Measurements from ENCODE around the gene EIF4A3.
A peak's percentile ranks its signal among the peaks of the same experiment; 100 is the strongest.
"Not testable (repeated sequence)": the region's sequence is repeated elsewhere in the genome, so short reads cannot be mapped to it uniquely, and the experiment has no call there.

EIF4A3 gene

DNA sequence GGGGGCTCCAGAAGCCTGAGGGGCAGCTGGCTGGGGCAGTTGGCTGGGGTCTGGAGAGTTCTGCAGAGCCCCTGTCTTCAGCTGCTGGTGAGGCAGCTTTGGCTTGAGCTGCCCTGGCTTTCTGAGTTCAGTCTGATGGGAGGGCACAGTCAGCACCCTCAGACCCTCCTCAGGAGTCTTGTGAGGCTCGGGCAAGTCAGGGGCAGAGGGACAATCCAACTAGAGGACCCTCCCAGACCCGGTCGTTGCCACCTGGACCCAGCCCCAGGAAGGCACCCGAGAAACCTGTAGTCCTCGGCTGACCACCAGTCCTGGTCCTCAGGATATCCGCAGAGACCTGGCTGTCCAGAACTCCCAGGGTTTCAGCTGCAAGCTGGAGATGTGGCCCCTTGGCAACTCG is 24.8 kb upstream of the EIF4A3 start:
- no peak for DNase-seq (ENCODE audit: low spot score)

- no peak for DNase-seq (ENCODE audit: low spot score)
Observed at GRCh38 chr17:80169784-80170500, 23.0 kb upstream of the EIF4A3 start, which contains the start of gene CARD14. Gene CARD14 (plus strand): TSS chr17:80170030. CDS start chr17:80181439, 11,409 bp downstream.

DNA sequence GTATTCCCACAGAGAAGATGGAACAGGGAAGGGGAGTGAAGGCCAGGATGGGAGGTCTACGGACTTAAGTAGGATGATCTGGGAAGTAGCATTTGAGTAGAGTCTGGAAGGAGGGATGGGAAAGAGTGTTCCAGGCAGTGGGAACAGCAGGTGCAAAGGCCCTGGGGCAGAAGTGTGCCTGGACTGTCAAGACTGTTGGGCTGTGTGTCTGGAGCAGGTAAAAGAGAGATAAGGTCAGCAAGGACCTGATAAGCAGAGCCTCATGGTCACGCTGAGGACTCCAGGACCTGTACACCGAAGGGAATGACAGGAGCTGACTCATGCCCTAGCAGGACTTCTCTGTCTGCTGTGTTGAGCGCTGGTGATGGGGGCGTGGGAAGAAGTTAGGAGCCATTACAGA is 22.2 kb upstream of the EIF4A3 start:
- DNase-seq (ENCODE audit: low spot score), result no peak

DNA sequence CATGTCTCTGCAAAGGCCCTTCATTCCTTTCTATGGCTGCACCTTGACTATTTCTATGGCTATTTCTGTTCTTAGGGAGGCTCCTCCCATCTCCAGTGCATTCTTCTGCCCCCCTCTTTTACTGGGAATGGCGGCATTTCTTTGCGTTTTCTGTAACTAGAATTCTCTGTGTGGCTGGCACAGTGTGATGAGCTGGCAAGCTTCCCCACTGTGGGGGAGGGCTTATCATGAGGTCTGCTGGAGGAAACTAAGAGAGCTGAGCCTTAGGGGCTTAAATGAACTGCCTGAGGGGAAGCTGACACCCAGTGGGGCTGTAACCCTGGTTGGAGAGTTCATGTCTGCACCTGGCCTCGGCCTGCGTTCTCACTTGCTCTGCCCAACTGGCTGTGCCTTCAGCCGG is 21.4 kb upstream of the EIF4A3 start:
- no peak for DNase-seq (ENCODE audit: low spot score)

GRCh38 chr17:80166446-80166845 is 19.5 kb upstream of the EIF4A3 start:
- no peak for DNase-seq (ENCODE audit: low spot score)

- no peak for DNase-seq (ENCODE audit: low spot score)
Observed at GRCh38 chr17:80164185-80164584, 17.3 kb upstream of the EIF4A3 start.

DNA sequence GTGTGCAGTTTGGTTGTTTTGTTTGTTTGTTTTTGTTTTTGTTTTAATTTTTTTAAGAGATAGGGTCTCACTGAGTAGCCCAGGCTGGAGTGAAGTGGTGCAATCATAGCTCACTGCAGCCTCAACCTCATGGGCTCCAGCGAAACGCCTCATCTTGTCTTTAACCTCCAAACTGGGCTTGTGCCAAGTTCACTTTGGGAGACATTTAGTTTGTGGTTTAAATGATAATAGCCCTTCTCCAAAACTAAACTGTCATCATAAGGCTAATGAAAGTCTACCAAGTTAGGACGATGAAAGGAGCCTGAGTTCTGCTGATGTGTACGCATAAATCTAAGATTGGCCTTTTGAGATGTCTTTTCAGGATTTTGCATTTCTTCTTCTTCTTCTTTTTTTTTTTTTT is 16.4 kb upstream of the EIF4A3 start:
- DNase-seq (ENCODE audit: low spot score), result no peak

DNA sequence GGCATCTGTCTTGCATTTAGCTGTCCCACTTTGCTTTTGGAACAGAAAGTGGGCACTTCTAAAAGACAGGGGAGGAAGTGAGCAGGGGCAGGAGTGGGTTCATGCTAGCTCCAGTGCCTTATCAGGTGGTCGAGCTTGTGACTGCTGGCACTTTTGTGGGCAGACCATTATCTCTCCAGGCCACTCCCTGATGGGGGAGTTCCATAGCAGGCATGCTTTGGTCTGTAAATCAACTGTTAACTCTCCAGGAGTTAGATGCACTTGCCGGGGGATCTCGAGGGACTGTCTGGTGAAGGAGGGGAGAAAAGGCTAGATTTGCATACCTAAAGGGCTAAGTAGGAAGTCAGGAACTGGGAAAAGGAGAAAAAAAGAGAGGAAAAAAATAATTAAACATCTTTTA is 13.6 kb upstream of the EIF4A3 start:
- DNase-seq (ENCODE audit: low spot score), result no peak

DNA sequence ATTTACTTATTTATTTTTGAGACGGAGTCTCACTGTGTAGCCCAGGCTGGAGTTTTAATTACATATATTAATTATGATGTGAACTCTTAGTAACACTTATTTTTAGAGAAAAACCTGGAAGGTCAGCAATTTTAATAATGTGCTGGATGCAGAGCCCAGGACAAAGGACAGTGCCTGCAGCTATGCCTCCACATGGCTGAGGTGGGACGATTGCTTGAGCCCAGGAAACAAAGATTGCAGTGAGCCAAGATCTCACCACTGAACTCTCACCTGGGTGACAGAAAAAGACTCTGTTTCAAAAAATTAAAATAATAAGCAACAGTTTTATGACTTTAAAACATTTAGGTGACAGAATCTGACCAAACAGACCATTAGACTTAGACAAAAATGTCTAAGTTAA is 11.9 kb upstream of the EIF4A3 start:
- DNase-seq (ENCODE audit: low spot score), result no peak

- not testable (repeated sequence) for DNase-seq (ENCODE audit: low spot score)
Observed at GRCh38 chr17:80155600-80155999, 8.7 kb upstream of the EIF4A3 start.

DNA sequence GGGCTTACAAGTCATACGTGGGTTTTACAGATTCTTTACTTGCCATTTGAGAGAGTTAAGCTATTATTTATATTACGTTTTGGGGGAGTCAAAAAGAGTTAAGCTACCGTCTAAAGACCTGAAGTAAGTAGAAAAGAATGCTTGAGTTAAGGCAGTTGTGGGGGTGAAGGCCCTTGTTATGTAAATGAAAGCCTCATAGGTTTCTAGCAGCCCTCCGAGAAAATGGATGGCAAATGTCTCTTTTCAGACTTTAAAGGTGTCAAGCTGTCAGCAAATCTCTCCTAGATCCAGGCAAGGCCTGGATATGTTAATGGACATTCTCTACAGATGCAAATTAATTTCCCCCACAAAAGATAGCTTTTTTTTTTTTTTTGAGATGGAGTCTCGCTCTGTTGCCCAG is 7.2 kb upstream of the EIF4A3 start:
- DNase-seq (ENCODE audit: low spot score), result no peak

GRCh38 chr17:80153004-80153403 is 6.1 kb upstream of the EIF4A3 start:
- DNase-seq (ENCODE audit: low spot score), result no peak

GRCh38 chr17:80152081-80152702 is 5.3 kb upstream of the EIF4A3 start:
- DNase-seq (ENCODE audit: low spot score), result no peak

DNA sequence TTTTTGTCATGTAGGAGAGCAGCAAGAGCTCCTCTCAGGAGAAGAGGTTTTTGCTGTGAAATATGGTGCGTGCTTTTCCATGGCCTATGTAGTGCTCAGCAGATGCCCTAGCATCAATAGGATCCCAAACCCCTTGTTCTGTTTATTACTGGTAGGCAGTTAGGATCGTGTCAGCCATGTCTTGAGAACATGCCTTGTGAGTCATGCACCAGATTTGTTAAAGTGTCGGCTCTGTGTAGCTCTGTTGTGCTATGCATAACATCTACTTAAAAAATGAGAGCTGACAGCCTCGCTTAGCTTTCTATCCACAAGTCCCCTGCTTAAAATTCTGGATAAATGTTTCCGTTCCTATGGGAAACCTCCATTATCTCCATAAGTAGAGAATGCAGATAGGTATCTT is 4.4 kb upstream of the EIF4A3 start:
- no peak for DNase-seq (ENCODE audit: low spot score)

- DNase-seq (ENCODE audit: low spot score), result peak; percentile 16
Observed at GRCh38 chr17:80146121-80147034, 550 bp downstream of the EIF4A3 start.

GRCh38 chr17:80145076-80146075 is 1.6 kb downstream of the EIF4A3 start:
- DNase-seq (ENCODE audit: low spot score), result no peak

DNA sequence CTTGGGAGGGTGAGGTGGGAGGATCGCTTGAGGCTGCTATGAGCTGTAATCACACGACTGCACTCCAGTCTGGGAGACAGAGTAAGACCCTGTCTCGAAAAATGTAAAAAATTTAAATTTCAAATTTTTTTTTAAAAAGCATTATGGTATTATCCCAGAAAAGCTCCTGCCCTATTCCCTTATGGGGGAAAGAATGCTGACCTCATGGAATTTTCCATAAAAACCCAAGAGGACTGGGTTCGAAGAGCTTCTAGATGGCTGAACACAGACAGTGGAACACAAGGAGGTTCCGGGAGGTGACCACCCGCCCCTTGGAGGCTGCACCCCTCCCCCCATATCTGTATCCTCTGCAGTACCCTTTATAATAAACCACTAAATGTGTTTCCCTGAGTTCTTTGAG is 4.0 kb downstream of the EIF4A3 start:
- no peak for DNase-seq (ENCODE audit: low spot score)

- no peak for DNase-seq (ENCODE audit: low spot score)
Observed at GRCh38 chr17:80141463-80142165, 5.3 kb downstream of the EIF4A3 start.

- no peak for DNase-seq (ENCODE audit: low spot score)
Observed at GRCh38 chr17:80138856-80139426, 8.0 kb downstream of the EIF4A3 start.

GRCh38 chr17:80137131-80137530 is 9.8 kb downstream of the EIF4A3 start:
- no peak for DNase-seq (ENCODE audit: low spot score)

DNA sequence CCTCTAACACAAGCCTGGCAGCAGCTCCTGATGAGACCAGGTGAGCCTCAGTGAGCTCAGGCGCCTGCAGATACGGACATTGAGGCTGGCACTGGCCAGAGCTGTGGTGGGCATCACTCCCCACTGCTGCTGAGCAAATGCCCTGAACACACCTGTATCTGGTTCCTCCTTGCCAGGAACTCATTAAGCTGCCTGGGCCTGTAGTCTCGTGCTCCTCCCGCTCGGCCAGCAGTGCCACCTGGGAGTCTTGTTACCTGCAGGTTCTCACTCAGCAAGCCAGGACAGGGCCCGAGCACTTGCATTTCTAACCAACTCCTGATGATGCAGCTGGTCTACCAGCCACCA is 13.3 kb downstream of the EIF4A3 start:
- DNase-seq (ENCODE audit: low spot score), result no peak
